Caco-2 (cell line): ENCODE measurements around the gene PDE1C. TPM values are rescaled to one million over a fixed set of nuclear protein-coding genes. Genes with fewer than 3 reads are reported as not detected.

Experiments
- BruUV-seq: library from RNA; stranded (reverse); fragments of 400-500 nt; replicated peaks from 2 replicates; lab custom pipeline; 2021; lab: Mats Ljungman, UMichigan
- CTCF ChIA-PET: fragments of 300-600 bp; sonication (Branson Sonifier 250); formaldehyde crosslinking; loops from one replicate; lab custom pipeline; 2022; ENCODE audit warnings: antibody characterized with exemption; lab: Charles Lee
- POLR2A ChIA-PET: fragments of 300-600 bp; sonication (Branson Sonifier 250); formaldehyde crosslinking; loops from one replicate; lab custom pipeline; 2022; ENCODE audit warnings: antibody characterized with exemption; lab: Charles Lee
- DNase-seq, 2 experiments: peaks; one replicate each; pipeline versions ENCODE4 v3.0.0 to v3.0.0-alpha.2; 2020 to 2022
- H3K27me3 ChIP-seq: replicated peaks from 2 replicates; pipeline ENCODE4 v1.6.0; 2011; ENCODE audit warnings: low read length; ENCODE audit not compliant: control insufficient read depth, insufficient read depth
- H3K36me3 ChIP-seq: 2 replicates; pipeline ENCODE4 v1.5.1; 2011; ENCODE audit warnings: low read length; ENCODE audit not compliant: control insufficient read depth, insufficient read depth
- H3K4me1 ChIP-seq: fragments of 250-450 bp; sonication (Bioruptor Pico); 2 replicates; pipeline ENCODE4 v1.5.1; 2020; ENCODE audit warnings: mild to moderate bottlenecking
- H3K4me3 ChIP-seq: 2 replicates; pipeline ENCODE4 v1.5.1; 2011; ENCODE audit warnings: low read depth, mild to moderate bottlenecking, control low read depth, low read length
- H3K9me3 ChIP-seq: fragments of 250-450 bp; sonication (Bioruptor Pico); 2 replicates; pipeline ENCODE4 v1.5.1; 2020; ENCODE audit warnings: mild to moderate bottlenecking, moderate library complexity
- H3K27ac Mint-ChIP-seq: one replicate; pipeline ENCODE4 v1.8.0; 2022; ENCODE audit warnings: mixed read lengths; ENCODE audit not compliant: unreplicated experiment
- H3K27me3 Mint-ChIP-seq: one replicate; pipeline ENCODE4 v1.8.0; 2022; ENCODE audit warnings: mixed read lengths; ENCODE audit not compliant: insufficient read depth, unreplicated experiment
- H3K36me3 Mint-ChIP-seq: one replicate; pipeline ENCODE4 v1.8.0; 2022; ENCODE audit warnings: mild to moderate bottlenecking, mixed read lengths; ENCODE audit not compliant: insufficient read depth, unreplicated experiment
- H3K4me1 Mint-ChIP-seq: one replicate; pipeline ENCODE4 v1.8.0; 2022; ENCODE audit warnings: low read depth, mixed read lengths; ENCODE audit not compliant: unreplicated experiment
- H3K4me3 Mint-ChIP-seq: one replicate; pipeline ENCODE4 v1.8.0; 2022; ENCODE audit warnings: mild to moderate bottlenecking, moderate library complexity, mixed read lengths; ENCODE audit not compliant: unreplicated experiment
- H3K9me3 Mint-ChIP-seq: one replicate; pipeline ENCODE4 v1.8.0; 2022; ENCODE audit warnings: mixed read lengths; ENCODE audit not compliant: unreplicated experiment
- intact Hi-C: fragments of 100-400 bp; cut with micrococcal nuclease; formaldehyde crosslinking; loops from one replicate; pipeline ENCODE4 v1.10.0; 2022; ENCODE audit not compliant: unreplicated experiment
- total RNA-seq: library from RNA; stranded (reverse); gene quantifications from 2 replicates; pipeline ENCODE4 v1.2.3, GENCODE V29; 2022
- TF ChIP-seq, protein P1 (sequence below), 2 experiments: fragments of 200-600 bp in 1 of 2; IDR thresholded peaks; 1 replicate in 1 of 2; 2 replicates in 1 of 2; pipeline versions ENCODE4 v1.5.1 to v1.8.0; 2011 to 2022; ENCODE audit warnings: antibody characterized with exemption in 1 of 2, control low read depth in 1 of 2, inconsistent platforms in 1 of 2, low read depth in 1 of 2, low read length in 1 of 2, mild to moderate bottlenecking in 1 of 2, moderate library complexity in 1 of 2; ENCODE audit not compliant: insufficient read depth in 1 of 2, severe bottlenecking in 1 of 2, unreplicated experiment in 1 of 2

The PDE1C gene
- total RNA-seq, 1 experiment from 2014 or later: not detected

DNA sequence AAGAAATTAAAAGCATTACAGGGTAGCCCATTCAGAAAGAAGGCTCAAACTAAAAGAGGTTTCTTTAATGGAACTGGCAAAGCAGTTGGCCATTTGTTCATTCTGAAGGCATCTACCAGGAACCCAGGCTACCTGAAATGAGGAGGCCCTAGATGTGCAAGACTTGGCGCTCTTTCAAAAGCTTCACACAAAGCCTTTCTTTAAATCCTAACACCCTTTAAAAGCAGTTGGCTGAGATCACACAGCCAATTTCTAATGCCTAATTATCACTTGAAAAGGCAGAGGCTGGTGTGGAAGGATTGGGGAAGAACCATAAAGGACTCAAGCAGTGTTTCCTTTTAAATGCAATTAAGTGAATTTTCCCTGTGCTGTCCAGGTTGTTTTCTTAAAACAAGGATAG, 360.0 kb downstream of the PDE1C start:
- ChIA-PET POLR2A (no interaction called here), CTCF (no interaction called here)
- Mint-ChIP-seq H3K27me3 (peaks cover 22% of the 10 kb centered on the region), H3K4me3 (no peak overlapping the region), H3K27ac (no peak overlapping the region), H3K4me1 (no peaks in the 10 kb centered on the region), H3K36me3 (no peaks in the 10 kb centered on the region), H3K9me3 (peaks cover 20% of the 10 kb centered on the region)
- Histone ChIP-seq H3K36me3 (no peaks in the 10 kb centered on the region), H3K4me3 (no peak overlapping the region), H3K9me3 (no peaks in the 10 kb centered on the region), H3K4me1 (no peaks in the 10 kb centered on the region), H3K27me3 (no peaks in the 10 kb centered on the region)
- intact Hi-C loops: no loop called here
- no peak for DNase-seq
- BruUV-seq: no TSS peak
- TF ChIP-seq, protein P1, sequence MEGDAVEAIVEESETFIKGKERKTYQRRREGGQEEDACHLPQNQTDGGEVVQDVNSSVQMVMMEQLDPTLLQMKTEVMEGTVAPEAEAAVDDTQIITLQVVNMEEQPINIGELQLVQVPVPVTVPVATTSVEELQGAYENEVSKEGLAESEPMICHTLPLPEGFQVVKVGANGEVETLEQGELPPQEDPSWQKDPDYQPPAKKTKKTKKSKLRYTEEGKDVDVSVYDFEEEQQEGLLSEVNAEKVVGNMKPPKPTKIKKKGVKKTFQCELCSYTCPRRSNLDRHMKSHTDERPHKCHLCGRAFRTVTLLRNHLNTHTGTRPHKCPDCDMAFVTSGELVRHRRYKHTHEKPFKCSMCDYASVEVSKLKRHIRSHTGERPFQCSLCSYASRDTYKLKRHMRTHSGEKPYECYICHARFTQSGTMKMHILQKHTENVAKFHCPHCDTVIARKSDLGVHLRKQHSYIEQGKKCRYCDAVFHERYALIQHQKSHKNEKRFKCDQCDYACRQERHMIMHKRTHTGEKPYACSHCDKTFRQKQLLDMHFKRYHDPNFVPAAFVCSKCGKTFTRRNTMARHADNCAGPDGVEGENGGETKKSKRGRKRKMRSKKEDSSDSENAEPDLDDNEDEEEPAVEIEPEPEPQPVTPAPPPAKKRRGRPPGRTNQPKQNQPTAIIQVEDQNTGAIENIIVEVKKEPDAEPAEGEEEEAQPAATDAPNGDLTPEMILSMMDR (IDR thresholded peaks at IDR 0.05; ENCODE audit: insufficient read depth in 1 of 2, low read depth in 1 of 2, low read length in 1 of 2, severe bottlenecking in 1 of 2, unreplicated experiment in 1 of 2): no peak

DNA sequence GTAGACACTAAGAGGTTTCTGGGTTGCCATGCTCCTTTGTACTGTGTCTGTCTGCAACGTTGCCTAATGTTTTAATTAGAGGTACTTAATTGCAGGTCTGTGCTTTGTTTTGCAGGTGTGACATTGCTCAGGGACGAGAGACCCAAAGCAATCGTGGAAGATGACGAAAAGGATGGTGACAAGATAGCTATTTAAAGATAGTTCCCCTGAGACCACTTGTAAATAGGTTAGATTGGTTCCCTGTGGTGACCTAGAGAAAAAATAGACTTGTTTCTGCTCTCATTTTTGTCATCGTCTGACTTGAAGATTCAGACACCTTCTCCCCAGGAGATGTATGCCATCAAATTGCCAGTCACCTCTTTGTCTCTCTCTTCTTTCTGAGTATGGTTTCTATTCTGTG, 363.1 kb downstream of the PDE1C start:
- Mint-ChIP-seq H3K9me3 (no peaks in the 10 kb centered on the region), H3K27me3 (peaks cover 21% of the 10 kb centered on the region), H3K27ac (no peak overlapping the region), H3K4me1 (no peaks in the 10 kb centered on the region), H3K4me3 (no peak overlapping the region), H3K36me3 (no peaks in the 10 kb centered on the region)
- ChIA-PET POLR2A (no interaction called here), CTCF (no interaction called here)
- H3K36me3 ChIP-seq: no peaks in the 10 kb centered on the region
- no peaks in the 10 kb centered on the region for H3K9me3 ChIP-seq
- H3K4me3 ChIP-seq: no peak overlapping the region
- no peaks in the 10 kb centered on the region; the same call in 1 of the 2 replicates for H3K27me3 ChIP-seq
- intact Hi-C loops: no loop called here
- no peaks in the 10 kb centered on the region for H3K4me1 ChIP-seq
- TF ChIP-seq, protein P1 (IDR thresholded peaks at IDR 0.05; ENCODE audit: insufficient read depth in 1 of 2, low read depth in 1 of 2, low read length in 1 of 2, severe bottlenecking in 1 of 2, unreplicated experiment in 1 of 2): no peak
- BruUV-seq: no TSS peak
- no peak for DNase-seq

DNA sequence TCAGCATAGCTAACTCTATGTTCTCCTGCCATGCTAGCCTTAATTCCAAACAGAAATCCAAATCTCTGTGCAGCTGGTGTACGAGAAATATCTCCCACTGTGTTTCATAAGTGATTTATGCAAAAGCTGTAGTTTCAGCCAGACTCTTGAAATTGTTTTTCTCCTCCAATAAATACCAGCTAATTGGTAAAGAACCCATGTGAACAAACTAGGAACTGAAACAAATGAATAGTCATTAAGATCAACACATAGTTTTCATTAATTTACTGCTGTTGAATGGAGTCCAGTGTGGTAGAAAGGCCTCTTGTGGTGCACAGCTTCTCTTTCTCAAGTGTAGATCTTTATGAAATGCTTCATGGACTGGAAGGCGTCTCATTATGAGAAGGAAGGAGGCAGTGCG, 364.8 kb downstream of the PDE1C start:
- CTCF ChIA-PET: no interaction called here
- H3K36me3 ChIP-seq: no peaks in the 10 kb centered on the region
- Mint-ChIP-seq H3K27me3 (peaks cover 16% of the 10 kb centered on the region), H3K36me3 (no peaks in the 10 kb centered on the region), H3K4me1 (no peaks in the 10 kb centered on the region), H3K9me3 (no peaks in the 10 kb centered on the region), H3K4me3 (no peak overlapping the region), H3K27ac (no peak overlapping the region)
- BruUV-seq: no TSS peak
- no peaks in the 10 kb centered on the region for H3K4me1 ChIP-seq
- intact Hi-C loops: no loop called here
- no peak for DNase-seq
- H3K4me3 ChIP-seq: no peak overlapping the region
- no peaks in the 10 kb centered on the region for H3K9me3 ChIP-seq
- POLR2A ChIA-PET: no interaction called here
- TF ChIP-seq, protein P1 (IDR thresholded peaks at IDR 0.05; ENCODE audit: insufficient read depth in 1 of 2, low read depth in 1 of 2, low read length in 1 of 2, severe bottlenecking in 1 of 2, unreplicated experiment in 1 of 2): no peak
- no peaks in the 10 kb centered on the region; the same call in 1 of the 2 replicates for H3K27me3 ChIP-seq
